H9 (cell line): ENCODE measurements around the gene STRIT1. TPM values are rescaled to one million over a fixed set of nuclear protein-coding genes. Genes with fewer than 3 reads are reported as not detected.

Source experiments
- DNase-seq: peaks from one replicate; pipeline ENCODE4 v3.0.0-alpha.2; 2017
- H2AFZ ChIP-seq: one replicate; pipeline ENCODE4 v1.6.1; 2013; ENCODE audit warnings: mild to moderate bottlenecking, low read length, control low read depth, moderate library complexity
- H2AK5ac ChIP-seq: 2 replicates; pipeline ENCODE4 v1.6.1; 2013; ENCODE audit warnings: low read length, control low read depth, mixed read lengths; ENCODE audit not compliant: insufficient read length
- H2BK120ac ChIP-seq: one replicate; pipeline ENCODE4 v1.6.1; 2013; ENCODE audit warnings: low read depth, mild to moderate bottlenecking, low read length, control low read depth, inconsistent platforms; ENCODE audit not compliant: poor library complexity, severe bottlenecking
- H2BK12ac ChIP-seq: 2 replicates; pipeline ENCODE4 v1.6.1; 2013; ENCODE audit warnings: low read length, control low read depth, mixed read lengths, low read depth; ENCODE audit not compliant: insufficient read length
- H2BK15ac ChIP-seq: 2 replicates; pipeline ENCODE4 v1.6.1; 2013; ENCODE audit warnings: low read depth, low read length, control low read depth
- H2BK20ac ChIP-seq: one replicate; pipeline ENCODE4 v1.6.1; 2013; ENCODE audit warnings: low read depth, mild to moderate bottlenecking, low read length, control low read depth, inconsistent platforms; ENCODE audit not compliant: poor library complexity, severe bottlenecking
- H2BK5ac ChIP-seq: 2 replicates; pipeline ENCODE4 v1.6.1; 2013; ENCODE audit warnings: low read length, control low read depth, mixed read lengths; ENCODE audit not compliant: insufficient read length
- H3K14ac ChIP-seq: 2 replicates; pipeline ENCODE4 v1.6.1; 2013; ENCODE audit warnings: low read length, control low read depth; ENCODE audit not compliant: insufficient read depth
- H3K18ac ChIP-seq: 2 replicates; pipeline ENCODE4 v1.6.1; 2013; ENCODE audit warnings: low read depth, mild to moderate bottlenecking, mixed read lengths, low read length, control low read depth; ENCODE audit not compliant: insufficient read length
- H3K23ac ChIP-seq: 2 replicates; pipeline ENCODE4 v1.6.1; 2013; ENCODE audit warnings: low read length, control low read depth, mixed read lengths, low read depth; ENCODE audit not compliant: insufficient read length
- H3K23me2 ChIP-seq: 2 replicates; pipeline ENCODE4 v1.6.1; 2013; ENCODE audit warnings: low read depth, mild to moderate bottlenecking, mixed read lengths, low read length, control low read depth; ENCODE audit not compliant: insufficient read length, poor library complexity, severe bottlenecking
- H3K27ac ChIP-seq: 2 replicates; pipeline ENCODE4 v1.5.1; 2013; ENCODE audit warnings: low read length, control low read depth, mixed read lengths, low read depth; ENCODE audit not compliant: insufficient read length
- H3K27me3 ChIP-seq: 2 replicates; pipeline ENCODE4 v1.6.1; 2013; ENCODE audit warnings: low read length, control low read depth, inconsistent platforms; ENCODE audit not compliant: insufficient read depth
- H3K4ac ChIP-seq: 2 replicates; pipeline ENCODE4 v1.6.1; 2013; ENCODE audit warnings: low read depth, mild to moderate bottlenecking, control low read depth, inconsistent platforms, low read length, moderate library complexity
- H3K4me1 ChIP-seq: 2 replicates; pipeline ENCODE4 v1.6.1; 2013; ENCODE audit warnings: low read length, control low read depth, inconsistent platforms; ENCODE audit not compliant: insufficient read depth
- H3K4me2 ChIP-seq: 2 replicates; pipeline ENCODE4 v1.6.1; 2013; ENCODE audit warnings: low read length, control low read depth, mixed read lengths; ENCODE audit not compliant: insufficient read length, insufficient read depth
- H3K56ac ChIP-seq: 2 replicates; pipeline ENCODE4 v1.6.1; 2013; ENCODE audit warnings: low read depth, mild to moderate bottlenecking, mixed read lengths, low read length, control low read depth; ENCODE audit not compliant: insufficient read length
- H3K79me1 ChIP-seq: 2 replicates; pipeline ENCODE4 v1.6.1; 2013; ENCODE audit warnings: low read depth, mild to moderate bottlenecking, moderate library complexity, low read length, control low read depth, inconsistent platforms; ENCODE audit not compliant: insufficient read depth, poor library complexity, severe bottlenecking
- H3K79me2 ChIP-seq: 2 replicates; pipeline ENCODE4 v1.6.1; 2013; ENCODE audit warnings: low read length, control low read depth, inconsistent platforms; ENCODE audit not compliant: insufficient read depth
- H3K9ac ChIP-seq: 2 replicates; pipeline ENCODE4 v1.6.1; 2013; ENCODE audit warnings: low read length, control low read depth, mixed read lengths; ENCODE audit not compliant: insufficient read length; ENCODE audit errors: extremely low read depth
- H3K9me3 ChIP-seq: one replicate; pipeline ENCODE4 v1.6.1; 2013; ENCODE audit warnings: low read depth, low read length, inconsistent platforms; ENCODE audit not compliant: control insufficient read depth
- H3T11ph ChIP-seq: one replicate; pipeline ENCODE4 v1.6.1; 2013; ENCODE audit warnings: mild to moderate bottlenecking, low read length, control low read depth, inconsistent platforms
- H4K20me1 ChIP-seq: one replicate; pipeline ENCODE4 v1.6.1; 2013; ENCODE audit not compliant: control insufficient read depth, insufficient read length, insufficient read depth
- H4K5ac ChIP-seq: 2 replicates; pipeline ENCODE4 v1.6.1; 2013; ENCODE audit warnings: low read depth, mild to moderate bottlenecking, mixed read lengths, low read length, control low read depth; ENCODE audit not compliant: insufficient read length
- H4K8ac ChIP-seq: replicated peaks from 2 replicates; pipeline ENCODE4 v1.6.1; 2013; ENCODE audit warnings: low read length, control low read depth, mixed read lengths, low read depth; ENCODE audit not compliant: insufficient read length
- H4K91ac ChIP-seq: 2 replicates; pipeline ENCODE4 v1.6.1; 2013; ENCODE audit warnings: low read depth, mild to moderate bottlenecking, moderate library complexity, mixed read lengths, low read length, control low read depth; ENCODE audit not compliant: insufficient read length
- H3K27ac Mint-ChIP-seq, 3 experiments: 2 replicates in 2 of 3; 3 replicates in 1 of 3; pipeline ENCODE4 v1.8.0; 2020 to 2021; ENCODE audit warnings: mixed read lengths in 3 of 3, mild to moderate bottlenecking in 1 of 3, moderate library complexity in 1 of 3
- H3K27me3 Mint-ChIP-seq: 2 replicates; pipeline ENCODE4 v1.8.0; 2021; ENCODE audit warnings: low read depth, mild to moderate bottlenecking, moderate library complexity, mixed read lengths
- H3K36me3 Mint-ChIP-seq, 3 experiments: 2 replicates in 2 of 3; 3 replicates in 1 of 3; pipeline ENCODE4 v1.8.0; 2020 to 2021; ENCODE audit warnings: low read depth in 3 of 3, mixed read lengths in 3 of 3; ENCODE audit not compliant: insufficient read depth in 1 of 3
- H3K4me1 Mint-ChIP-seq, 2 experiments: 2 replicates each; pipeline ENCODE4 v1.8.0; 2020; ENCODE audit warnings: mixed read lengths in 2 of 2
- H3K4me3 Mint-ChIP-seq, 2 experiments: 2 replicates in 1 of 2; 3 replicates in 1 of 2; pipeline ENCODE4 v1.8.0; 2020 to 2021; ENCODE audit warnings: mild to moderate bottlenecking in 2 of 2, mixed read lengths in 2 of 2, moderate library complexity in 1 of 2
- H3K9me3 Mint-ChIP-seq, 2 experiments: 2 replicates in 1 of 2; 3 replicates in 1 of 2; pipeline ENCODE4 v1.8.0; 2020; ENCODE audit warnings: mild to moderate bottlenecking in 2 of 2, mixed read lengths in 2 of 2, moderate library complexity in 1 of 2
- WGBS: extraction: QIAGEN DNeasy Blood & Tissue Kit; methylation state at CpG from one replicate; pipeline ENCODE4 v1.1.7; 2013; ENCODE audit warnings: missing lambda C conversion rate, low lambda C conversion rate, mixed read lengths; ENCODE audit not compliant: insufficient read length; ENCODE audit errors: extremely low coverage; 5-methylcytosine and 5-hydroxymethylcytosine counted together
- total RNA-seq: library from RNA; stranded (reverse); gene quantifications from 2 replicates; pipeline ENCODE4 v1.2.1, GENCODE V29; 2021
- TF ChIP-seq, protein P1 (sequence below): fragments of 200-600 bp; sonication (generic); conservative IDR thresholded peaks from 3 replicates; pipeline ENCODE4 v1.8.0; 2021; ENCODE audit warnings: antibody characterized with exemption, mild to moderate bottlenecking

Gene STRIT1
- total RNA-seq, 1 experiment from 2014 or later, result not detected

DNA sequence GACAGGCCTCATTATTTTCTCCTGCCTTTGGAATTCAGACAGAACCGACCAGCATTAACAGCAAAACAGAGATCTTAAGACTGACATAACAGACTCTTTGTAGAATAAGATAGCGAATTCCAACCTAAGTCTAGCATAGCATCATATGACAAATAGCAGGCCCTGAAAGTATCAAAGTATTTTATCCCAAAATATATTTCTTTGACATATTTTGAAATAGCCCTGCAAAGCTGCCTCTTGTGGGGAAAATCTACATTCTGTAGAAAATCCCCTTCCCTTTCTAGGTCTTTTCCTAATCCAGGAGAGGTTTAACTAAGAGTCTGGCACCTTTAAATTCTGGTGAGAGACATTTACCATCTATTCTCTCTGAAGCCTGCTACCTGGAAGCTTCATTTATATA, 34.4 kb upstream of the STRIT1 start:
- Histone ChIP-seq H3K27ac (no peak overlapping the region), H2BK5ac (no peak overlapping the region), H2AK5ac (no peak overlapping the region), H3K23ac (no peak overlapping the region), H4K8ac (no peak overlapping the region), H3K23me2 (no peaks in the 10 kb centered on the region), H2BK20ac (no peak overlapping the region), H3K27me3 (no peaks in the 10 kb centered on the region), H3K56ac (no peak overlapping the region), H2BK120ac (no peak overlapping the region), H3K14ac (no peak overlapping the region), H2BK12ac (no peak overlapping the region), H2BK15ac (no peak overlapping the region), H3K4me2 (no peak overlapping the region), H3K9me3 (no peaks in the 10 kb centered on the region), H3K79me1 (no peaks in the 10 kb centered on the region), H4K91ac (no peak overlapping the region), H4K5ac (no peak overlapping the region), H3K9ac (no peak overlapping the region), H3T11ph (no peak overlapping the region), H3K4me1 (no peaks in the 10 kb centered on the region), H4K20me1 (no peaks in the 10 kb centered on the region), H3K4ac (no peak overlapping the region), H2AFZ (no peak overlapping the region), H3K79me2 (no peaks in the 10 kb centered on the region), H3K18ac (no peak overlapping the region)
- Mint-ChIP-seq H3K27me3 (no peaks in the 10 kb centered on the region), H3K4me3 (no peak overlapping the region), H3K27ac (no peak overlapping the region), H3K36me3 (no peaks in the 10 kb centered on the region), H3K9me3 (no peaks in the 10 kb centered on the region), H3K4me1 (peaks cover 6 to 7% of the 10 kb centered on the region in 2 experiments; a peak in 2 of 4 replicates)
- no CpG with 5 or more reads among the region's 2 CpGs for WGBS
- TF ChIP-seq, protein P1, sequence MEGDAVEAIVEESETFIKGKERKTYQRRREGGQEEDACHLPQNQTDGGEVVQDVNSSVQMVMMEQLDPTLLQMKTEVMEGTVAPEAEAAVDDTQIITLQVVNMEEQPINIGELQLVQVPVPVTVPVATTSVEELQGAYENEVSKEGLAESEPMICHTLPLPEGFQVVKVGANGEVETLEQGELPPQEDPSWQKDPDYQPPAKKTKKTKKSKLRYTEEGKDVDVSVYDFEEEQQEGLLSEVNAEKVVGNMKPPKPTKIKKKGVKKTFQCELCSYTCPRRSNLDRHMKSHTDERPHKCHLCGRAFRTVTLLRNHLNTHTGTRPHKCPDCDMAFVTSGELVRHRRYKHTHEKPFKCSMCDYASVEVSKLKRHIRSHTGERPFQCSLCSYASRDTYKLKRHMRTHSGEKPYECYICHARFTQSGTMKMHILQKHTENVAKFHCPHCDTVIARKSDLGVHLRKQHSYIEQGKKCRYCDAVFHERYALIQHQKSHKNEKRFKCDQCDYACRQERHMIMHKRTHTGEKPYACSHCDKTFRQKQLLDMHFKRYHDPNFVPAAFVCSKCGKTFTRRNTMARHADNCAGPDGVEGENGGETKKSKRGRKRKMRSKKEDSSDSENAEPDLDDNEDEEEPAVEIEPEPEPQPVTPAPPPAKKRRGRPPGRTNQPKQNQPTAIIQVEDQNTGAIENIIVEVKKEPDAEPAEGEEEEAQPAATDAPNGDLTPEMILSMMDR, result no peak
- no peak for DNase-seq
